Mesenchymal stem cell (in vitro differentiated cells and primary cell): Measurements from ENCODE around the gene MYH14.

Source experiments
- DNase-seq: peaks from one replicate; pipeline ENCODE4 v3.0.0-alpha.2; 2013
- H2AFZ ChIP-seq: one replicate; pipeline ENCODE4 v1.6.1; 2013; ENCODE audit warnings: low read depth, mild to moderate bottlenecking, control low read depth, inconsistent platforms, low read length, moderate library complexity
- H2AK5ac ChIP-seq: 2 replicates; pipeline ENCODE4 v1.6.1; 2013; ENCODE audit warnings: low read length, moderate library complexity, mild to moderate bottlenecking, inconsistent platforms; ENCODE audit not compliant: severe bottlenecking
- H2BK120ac ChIP-seq: one replicate; pipeline ENCODE4 v1.6.1; 2013; ENCODE audit warnings: low read depth, mild to moderate bottlenecking, inconsistent platforms, low read length, moderate library complexity
- H2BK12ac ChIP-seq, 2 experiments: one replicate each; pipeline ENCODE4 v1.6.1; 2013; ENCODE audit warnings: inconsistent platforms in 2 of 2, low read length in 2 of 2, mild to moderate bottlenecking in 2 of 2, moderate library complexity in 2 of 2, control low read depth in 1 of 2
- H2BK15ac ChIP-seq: one replicate; pipeline ENCODE4 v1.6.1; 2013; ENCODE audit warnings: mild to moderate bottlenecking, low read depth, inconsistent platforms; ENCODE audit not compliant: poor library complexity, severe bottlenecking
- H2BK5ac ChIP-seq: 2 replicates; pipeline ENCODE4 v1.6.1; 2013; ENCODE audit warnings: low read depth, mild to moderate bottlenecking, low read length, control low read depth, inconsistent platforms; ENCODE audit not compliant: poor library complexity, severe bottlenecking
- H3K14ac ChIP-seq, 2 experiments: one replicate each; pipeline ENCODE4 v1.6.1; 2013; ENCODE audit warnings: inconsistent platforms in 2 of 2, low read length in 2 of 2, control low read depth in 1 of 2, mild to moderate bottlenecking in 1 of 2, moderate library complexity in 1 of 2
- H3K18ac ChIP-seq, 2 experiments: one replicate each; pipeline ENCODE4 v1.6.1; 2013; ENCODE audit warnings: inconsistent platforms in 2 of 2, low read length in 2 of 2, control low read depth in 1 of 2, low read depth in 1 of 2, mild to moderate bottlenecking in 1 of 2
- H3K23ac ChIP-seq, 2 experiments: one replicate each; pipeline ENCODE4 v1.6.1; 2013; ENCODE audit warnings: inconsistent platforms in 2 of 2, low read length in 2 of 2, mild to moderate bottlenecking in 2 of 2, moderate library complexity in 2 of 2, control low read depth in 1 of 2
- H3K27ac ChIP-seq: 2 replicates; pipeline ENCODE4 v1.5.1; 2013; ENCODE audit warnings: mild to moderate bottlenecking, moderate library complexity, low read length, control low read depth, inconsistent platforms; ENCODE audit not compliant: poor library complexity, severe bottlenecking
- H3K27me3 ChIP-seq, 2 experiments: 2 replicates each; pipeline versions ENCODE4 v1.6.1 to v1.7.0; 2013; ENCODE audit warnings: low read length in 2 of 2, mild to moderate bottlenecking in 2 of 2, moderate library complexity in 2 of 2, control low read depth in 1 of 2, inconsistent platforms in 1 of 2; ENCODE audit not compliant: control insufficient read depth in 1 of 2, insufficient read depth in 1 of 2
- H3K36me3 ChIP-seq, 2 experiments: 2 replicates each; pipeline versions ENCODE4 v1.6.1 to v1.7.0; 2013; ENCODE audit warnings: low read length in 2 of 2, control low read depth in 1 of 2, inconsistent platforms in 1 of 2, low read depth in 1 of 2, mild to moderate bottlenecking in 1 of 2; ENCODE audit not compliant: insufficient read depth in 2 of 2, control insufficient read depth in 1 of 2
- H3K4ac ChIP-seq, 2 experiments: one replicate each; pipeline ENCODE4 v1.6.1; 2013; ENCODE audit warnings: inconsistent platforms in 2 of 2, low read length in 2 of 2, mild to moderate bottlenecking in 2 of 2, moderate library complexity in 2 of 2, control low read depth in 1 of 2, low read depth in 1 of 2
- H3K4me1 ChIP-seq: 2 replicates; pipeline ENCODE4 v1.6.1; 2013; ENCODE audit warnings: low read depth, low read length, control low read depth; ENCODE audit not compliant: control insufficient read depth, insufficient read depth
- H3K4me2 ChIP-seq: 2 replicates; pipeline ENCODE4 v1.6.1; 2013; ENCODE audit warnings: low read length, mild to moderate bottlenecking, inconsistent platforms; ENCODE audit not compliant: poor library complexity, severe bottlenecking
- H3K4me3 ChIP-seq, 2 experiments: 2 replicates each; pipeline versions ENCODE4 v1.5.1 to v1.7.0; 2013; ENCODE audit warnings: low read length in 2 of 2, mild to moderate bottlenecking in 2 of 2, control low read depth in 1 of 2, low read depth in 1 of 2; ENCODE audit not compliant: insufficient read depth in 1 of 2
- H3K79me1 ChIP-seq: replicated peaks from 2 replicates; pipeline ENCODE4 v1.6.1; 2013; ENCODE audit warnings: mild to moderate bottlenecking, control low read depth, low read length, inconsistent platforms; ENCODE audit not compliant: poor library complexity, severe bottlenecking
- H3K9ac ChIP-seq: 2 replicates; pipeline ENCODE4 v1.7.0; 2013; ENCODE audit warnings: mild to moderate bottlenecking, low read length, moderate library complexity
- H3K9me3 ChIP-seq: 2 replicates; pipeline ENCODE4 v1.7.0; 2013; ENCODE audit warnings: mild to moderate bottlenecking, low read length; ENCODE audit not compliant: control insufficient read depth
- H4K8ac ChIP-seq: one replicate; pipeline ENCODE4 v1.6.1; 2013; ENCODE audit warnings: inconsistent platforms, mild to moderate bottlenecking, low read length, moderate library complexity
- H4K91ac ChIP-seq: one replicate; pipeline ENCODE4 v1.6.1; 2013; ENCODE audit warnings: mild to moderate bottlenecking, low read length, inconsistent platforms
- WGBS: methylation state at CpG from one replicate; pipeline ENCODE4 v1.1.7; 2013; ENCODE audit warnings: mixed read lengths; 5-methylcytosine and 5-hydroxymethylcytosine counted together

MYH14 gene

DNA sequence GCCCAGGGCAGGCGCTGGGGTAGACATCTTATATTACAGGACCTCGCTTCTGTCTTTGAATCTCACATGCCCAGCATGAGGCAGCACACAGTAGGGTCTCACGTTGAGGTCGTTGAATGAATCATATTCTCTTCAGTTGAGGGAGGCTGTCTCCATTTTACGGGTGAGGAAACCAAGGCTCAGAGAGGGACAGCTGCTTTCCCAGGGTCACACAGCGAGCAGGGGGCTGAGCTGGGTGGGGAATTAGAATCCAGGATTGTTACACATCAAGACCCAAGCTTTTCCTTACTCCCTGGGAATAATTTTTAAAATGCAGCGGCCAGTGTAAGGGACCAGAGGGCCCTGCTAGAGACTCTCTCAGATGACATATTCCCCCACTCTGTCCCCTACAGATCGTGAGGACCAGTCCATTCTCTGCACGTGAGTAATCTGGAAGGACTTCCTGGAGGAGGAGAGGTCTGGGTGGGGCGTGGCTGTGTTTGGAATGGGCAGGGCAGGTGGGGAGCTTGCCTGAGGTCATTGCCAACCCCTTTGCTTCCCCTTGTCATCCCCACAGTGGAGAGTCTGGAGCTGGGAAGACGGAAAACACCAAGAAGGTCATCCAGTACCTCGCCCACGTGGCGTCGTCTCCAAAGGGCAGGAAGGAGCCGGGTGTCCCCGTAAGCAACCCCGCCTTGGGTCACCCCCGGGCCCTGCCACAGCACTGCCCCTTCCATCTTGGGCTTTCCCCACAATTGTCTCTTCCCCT lies 19.4 kb downstream of the MYH14 start:
- Histone ChIP-seq H2BK12ac (no peak overlapping the region), H3K27ac (no peak overlapping the region), H2AK5ac (no peak overlapping the region), H2AFZ (no peak overlapping the region), H3K9ac (no peak overlapping the region), H3K14ac (no peak overlapping the region), H2BK15ac (no peak overlapping the region), H3K27me3 (peaks cover 0 to 5% of the 10 kb centered on the region in 2 experiments), H3K18ac (no peak overlapping the region), H3K4ac (no peak overlapping the region), H4K91ac (no peak overlapping the region), H2BK5ac (no peak overlapping the region), H3K4me1 (no peaks in the 10 kb centered on the region), H4K8ac (no peak overlapping the region), H3K4me2 (no peak overlapping the region), H3K79me1 (no peaks in the 10 kb centered on the region), H3K9me3 (peaks cover 13% of the 10 kb centered on the region), H3K36me3 (no peaks in the 10 kb centered on the region), H3K23ac (no peak overlapping the region), H3K4me3 (no peak overlapping the region), H2BK120ac (no peak overlapping the region)
- 79% methylated on average over 16 of the region's 19 CpGs for WGBS
- no peak for DNase-seq

DNA sequence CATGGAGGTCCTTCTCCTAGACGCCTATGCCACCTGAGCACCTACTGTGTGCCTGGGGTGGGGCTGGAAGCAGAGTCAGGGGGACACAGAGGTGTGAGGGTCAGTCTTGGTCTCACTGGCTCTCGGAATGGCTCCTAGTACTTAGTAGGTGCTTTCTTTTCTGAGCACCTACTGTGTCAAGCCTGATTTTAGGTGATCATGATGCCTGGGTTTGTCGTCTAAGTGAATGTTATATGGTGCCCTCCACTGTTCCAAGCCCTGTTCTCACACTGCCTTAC lies 20.0 kb downstream of the MYH14 start:
- DNase-seq = no peak
- Histone ChIP-seq H2BK12ac (no peak overlapping the region), H3K4me3 (no peak overlapping the region), H3K4me2 (no peak overlapping the region), H4K8ac (no peak overlapping the region), H3K4ac (no peak overlapping the region), H3K36me3 (no peaks in the 10 kb centered on the region), H2AFZ (no peak overlapping the region), H3K27me3 (peaks cover 0 to 5% of the 10 kb centered on the region in 2 experiments), H4K91ac (no peak overlapping the region), H2BK15ac (no peak overlapping the region), H3K14ac (no peak overlapping the region), H3K4me1 (no peaks in the 10 kb centered on the region), H3K18ac (no peak overlapping the region), H3K9me3 (peaks cover 13% of the 10 kb centered on the region), H3K9ac (no peak overlapping the region), H3K79me1 (no peaks in the 10 kb centered on the region), H3K27ac (no peak overlapping the region), H2BK5ac (no peak overlapping the region), H2AK5ac (no peak overlapping the region), H2BK120ac (no peak overlapping the region), H3K23ac (no peak overlapping the region)
- WGBS = 59% methylated on average over 2 of the region's 3 CpGs

DNA sequence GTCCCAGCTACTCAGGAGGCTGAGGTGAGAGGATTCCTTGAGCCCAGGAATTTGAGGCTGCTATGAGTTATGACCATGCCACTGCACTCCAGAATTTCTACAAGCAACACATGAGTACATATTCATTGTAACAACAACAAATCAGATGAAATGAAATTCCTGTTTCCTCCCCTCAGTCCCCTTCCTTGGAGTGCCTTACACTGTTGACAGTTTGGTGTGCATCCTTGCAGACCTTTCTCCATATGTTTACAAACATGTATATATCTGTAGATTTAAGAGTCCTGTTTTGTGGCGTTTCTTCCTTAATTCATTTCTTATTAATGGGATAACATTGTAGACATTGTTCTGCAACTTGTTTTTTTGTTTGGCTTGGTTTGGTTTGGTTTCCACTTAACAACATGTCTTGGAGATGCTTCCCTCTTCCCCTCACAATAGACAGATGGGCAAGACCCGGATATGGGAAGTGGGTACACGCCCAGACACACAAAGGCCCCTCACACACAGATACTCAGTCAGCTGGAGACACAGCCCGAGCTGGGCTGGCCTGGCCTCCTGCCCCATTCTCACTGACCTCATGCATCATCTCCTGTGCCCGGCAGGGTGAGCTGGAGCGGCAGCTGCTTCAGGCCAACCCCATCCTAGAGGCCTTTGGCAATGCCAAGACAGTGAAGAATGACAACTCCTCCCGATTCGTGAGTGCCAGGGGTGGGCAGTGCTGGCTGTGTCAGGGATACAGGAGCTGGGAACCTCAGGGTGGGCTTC lies 21.7 kb downstream of the MYH14 start:
- H2BK5ac ChIP-seq = no peak overlapping the region
- H3K18ac ChIP-seq = no peak overlapping the region
- H3K4me2 ChIP-seq = no peak overlapping the region
- no peak overlapping the region for H3K4me3 ChIP-seq
- H3K23ac ChIP-seq = no peak overlapping the region
- 61% methylated on average over 7 of the region's 8 CpGs for WGBS
- H3K79me1 ChIP-seq = no peaks in the 10 kb centered on the region
- peaks cover 13% of the 10 kb centered on the region for H3K9me3 ChIP-seq
- H4K8ac ChIP-seq = no peak overlapping the region
- H2BK120ac ChIP-seq = no peak overlapping the region
- H2BK15ac ChIP-seq = no peak overlapping the region
- no peaks in the 10 kb centered on the region for H3K4me1 ChIP-seq
- no peak overlapping the region for H3K4ac ChIP-seq
- no peak overlapping the region for H3K27ac ChIP-seq
- H3K14ac ChIP-seq = no peak overlapping the region
- H2BK12ac ChIP-seq = no peak overlapping the region
- H4K91ac ChIP-seq = no peak overlapping the region
- H3K36me3 ChIP-seq = no peaks in the 10 kb centered on the region
- H3K9ac ChIP-seq = no peak overlapping the region
- H2AFZ ChIP-seq = no peak overlapping the region
- H3K27me3 ChIP-seq = peaks cover 0 to 13% of the 10 kb centered on the region in 2 experiments
- H2AK5ac ChIP-seq = no peak overlapping the region
- no peak for DNase-seq

DNA sequence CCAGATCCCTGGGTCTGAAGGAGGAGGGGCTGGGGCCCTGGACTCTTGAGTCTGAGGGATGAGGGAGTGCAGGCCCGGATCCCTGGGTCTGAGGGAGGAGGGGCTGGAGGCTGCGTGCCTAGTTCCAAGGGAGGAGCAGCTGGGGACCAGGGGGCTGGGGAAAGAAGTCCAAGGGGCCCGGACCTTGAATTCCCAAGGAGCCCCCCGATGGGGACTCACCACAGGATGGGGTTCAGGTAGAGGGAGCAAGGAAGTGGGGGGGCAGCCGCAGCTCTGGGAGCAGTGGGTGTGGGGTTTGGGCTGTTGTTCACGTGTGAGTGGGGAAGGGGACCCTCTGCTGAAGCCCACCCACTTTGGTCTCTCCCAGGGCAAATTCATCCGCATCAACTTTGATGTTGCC lies 23.1 kb downstream of the MYH14 start:
- H3K36me3 ChIP-seq = no peaks in the 10 kb centered on the region
- no peak overlapping the region for H3K4me2 ChIP-seq
- H3K14ac ChIP-seq = no peak overlapping the region
- H3K27ac ChIP-seq = no peak overlapping the region
- H3K79me1 ChIP-seq = no peaks in the 10 kb centered on the region
- H3K23ac ChIP-seq = no peak overlapping the region
- DNase-seq = no peak
- no peak overlapping the region for H2BK12ac ChIP-seq
- no peak overlapping the region for H3K4ac ChIP-seq
- no peak overlapping the region for H2AK5ac ChIP-seq
- H4K8ac ChIP-seq = no peak overlapping the region
- no peak overlapping the region for H4K91ac ChIP-seq
- H2BK15ac ChIP-seq = no peak overlapping the region
- H3K18ac ChIP-seq = no peak overlapping the region
- H3K4me3 ChIP-seq = no peak overlapping the region
- peaks cover 13% of the 10 kb centered on the region for H3K9me3 ChIP-seq
- no peak overlapping the region for H2BK120ac ChIP-seq
- 66% methylated on average over 7 of the region's 7 CpGs for WGBS
- no peak overlapping the region for H2BK5ac ChIP-seq
- no peak overlapping the region for H2AFZ ChIP-seq
- H3K4me1 ChIP-seq = no peaks in the 10 kb centered on the region
- peaks cover 0 to 19% of the 10 kb centered on the region in 2 experiments for H3K27me3 ChIP-seq
- H3K9ac ChIP-seq = no peak overlapping the region
